ENCODE results near the gene PEX10. TPM values are rescaled to one million over a fixed set of nuclear protein-coding genes. Genes with fewer than 3 reads are reported as not detected.

PEX10 gene
- total RNA-seq, 1 experiment from 2014 or later, result 23.3 TPM

Other genes with a start within 250 kb of the PEX10 start
- 30.3 and 38.3 TPM in 2 replicates for gene FAAP20, start 217.8 kb downstream of the PEX10 start, total RNA-seq (2014; rRNA removed; shearing (Covaris generic))
- gene SKI, start 184.2 kb downstream of the PEX10 start, total RNA-seq (2014; rRNA removed; shearing (Covaris generic)), result 3.5 and 7.7 TPM in 2 replicates
- gene MORN1, start 21.0 kb downstream of the PEX10 start, total RNA-seq (2014; rRNA removed; shearing (Covaris generic)), result 7.1 and 8.3 TPM in 2 replicates
- 99.8 and 113 TPM in 2 replicates for gene RER1, start 20.7 kb downstream of the PEX10 start, total RNA-seq (2014; rRNA removed; shearing (Covaris generic))
- gene PLCH2, start 63.7 kb upstream of the PEX10 start, total RNA-seq (2014; rRNA removed; shearing (Covaris generic)), result 0.12 and 0.29 TPM in 2 replicates
- gene PANK4, start 114.0 kb upstream of the PEX10 start, total RNA-seq (2014; rRNA removed; shearing (Covaris generic)), result 15.0 and 17.6 TPM in 2 replicates
- not detected in 2 replicates for gene HES5, start 117.7 kb upstream of the PEX10 start, total RNA-seq (2014; rRNA removed; shearing (Covaris generic))
- gene TNFRSF14, start 143.8 kb upstream of the PEX10 start, total RNA-seq (2014; rRNA removed; shearing (Covaris generic)), result 26.8 and 29.4 TPM in 2 replicates
- gene PRXL2B, start 174.2 kb upstream of the PEX10 start, total RNA-seq (2014; rRNA removed; shearing (Covaris generic)), result 21.5 and 26.1 TPM in 2 replicates
- gene MMEL1, start 220.5 kb upstream of the PEX10 start, total RNA-seq (2014; rRNA removed; shearing (Covaris generic)), result 2.8 TPM in 1 of 2 replicates, not detected in the other